ENCODE results near the gene CREB3L2.
A peak's percentile ranks its signal among the peaks of the same experiment; 100 is the strongest.

CREB3L2 gene

DNA sequence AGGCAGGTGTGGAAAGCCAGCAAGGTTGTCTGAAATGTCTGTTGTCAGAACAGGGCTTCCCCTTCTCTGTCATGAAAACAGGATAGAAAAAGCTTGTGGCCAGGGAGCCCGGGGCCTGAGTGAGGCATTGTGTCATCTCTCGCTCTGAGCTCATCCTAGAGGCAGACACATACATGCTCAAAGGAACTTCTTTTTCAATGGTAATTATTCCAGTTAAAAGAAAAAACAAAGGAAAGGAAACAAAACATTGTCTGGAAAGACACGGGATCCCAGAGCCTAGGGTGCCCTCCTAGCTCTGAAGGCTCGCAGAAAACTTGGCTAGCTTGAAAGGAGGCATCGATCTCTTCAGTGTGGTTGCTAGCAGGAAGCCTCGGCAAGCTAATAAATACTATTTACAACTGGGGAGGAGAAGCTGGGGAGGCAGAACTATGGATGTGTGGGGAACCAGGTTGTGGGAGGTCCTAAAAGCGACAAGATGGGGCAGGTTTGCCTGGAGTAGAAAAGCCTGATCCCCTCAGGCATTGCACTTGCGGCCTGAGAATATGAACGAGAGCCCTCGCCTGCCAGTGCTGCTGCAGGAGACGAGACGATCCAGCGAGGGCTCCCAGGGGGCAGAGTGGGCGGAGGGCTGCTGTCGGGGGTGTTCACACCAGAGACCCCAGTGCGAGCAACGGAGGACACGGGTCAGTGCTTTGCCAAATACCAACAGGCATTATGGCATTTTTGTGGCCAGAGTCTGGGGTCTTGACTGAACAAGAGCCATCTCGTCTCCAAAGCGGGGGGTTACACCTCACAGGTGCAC lies 122.3 kb downstream of the CREB3L2 start:
- DNase-seq (ENCODE audit: low read depth, low spot score): peak; percentile 63
- in situ Hi-C loops (cut with HindIII; ENCODE audit: low sequenced_read_pairs): no loop called here
- TF ChIP-seq, protein P1, sequence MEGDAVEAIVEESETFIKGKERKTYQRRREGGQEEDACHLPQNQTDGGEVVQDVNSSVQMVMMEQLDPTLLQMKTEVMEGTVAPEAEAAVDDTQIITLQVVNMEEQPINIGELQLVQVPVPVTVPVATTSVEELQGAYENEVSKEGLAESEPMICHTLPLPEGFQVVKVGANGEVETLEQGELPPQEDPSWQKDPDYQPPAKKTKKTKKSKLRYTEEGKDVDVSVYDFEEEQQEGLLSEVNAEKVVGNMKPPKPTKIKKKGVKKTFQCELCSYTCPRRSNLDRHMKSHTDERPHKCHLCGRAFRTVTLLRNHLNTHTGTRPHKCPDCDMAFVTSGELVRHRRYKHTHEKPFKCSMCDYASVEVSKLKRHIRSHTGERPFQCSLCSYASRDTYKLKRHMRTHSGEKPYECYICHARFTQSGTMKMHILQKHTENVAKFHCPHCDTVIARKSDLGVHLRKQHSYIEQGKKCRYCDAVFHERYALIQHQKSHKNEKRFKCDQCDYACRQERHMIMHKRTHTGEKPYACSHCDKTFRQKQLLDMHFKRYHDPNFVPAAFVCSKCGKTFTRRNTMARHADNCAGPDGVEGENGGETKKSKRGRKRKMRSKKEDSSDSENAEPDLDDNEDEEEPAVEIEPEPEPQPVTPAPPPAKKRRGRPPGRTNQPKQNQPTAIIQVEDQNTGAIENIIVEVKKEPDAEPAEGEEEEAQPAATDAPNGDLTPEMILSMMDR (IDR thresholded peaks at IDR 0.05; ENCODE audit: low read depth, low read length): no peak
- H3K4me3 ChIP-seq (ENCODE audit: low read depth, low read length): no peak overlapping the region

DNA sequence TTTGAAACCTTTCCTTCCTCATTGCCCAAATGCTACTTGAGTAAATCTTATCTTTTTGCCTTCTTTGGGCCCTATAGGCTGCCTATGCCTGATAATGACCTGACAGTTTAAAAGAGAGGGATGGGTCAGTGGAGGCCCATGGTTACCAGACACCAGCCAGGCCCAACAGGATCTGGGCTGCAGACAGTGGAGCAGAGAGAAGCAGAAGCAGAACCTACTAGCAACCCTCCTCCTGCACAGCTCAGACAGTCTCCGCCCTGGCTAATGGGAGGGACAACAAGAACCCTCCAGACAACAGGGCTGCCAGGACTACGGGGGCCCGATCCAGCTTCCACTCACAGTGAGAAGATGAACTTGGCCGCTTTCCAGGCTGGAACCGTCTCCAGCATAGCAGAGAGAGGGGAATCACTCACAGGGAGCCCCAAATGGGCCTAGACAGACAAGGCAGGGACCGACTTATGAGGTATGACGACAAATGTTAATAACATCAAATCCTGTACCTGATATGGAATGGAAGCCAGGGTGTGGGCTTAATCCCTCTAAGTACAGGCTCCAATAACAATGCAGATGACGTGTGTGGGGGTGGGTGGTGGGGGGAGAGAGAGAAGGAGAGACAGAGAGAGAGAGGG lies 123.4 kb downstream of the CREB3L2 start:
- in situ Hi-C loops (cut with HindIII; ENCODE audit: low sequenced_read_pairs): no loop called here
- no peak overlapping the region for H3K4me3 ChIP-seq (ENCODE audit: low read depth, low read length)
- DNase-seq (ENCODE audit: low read depth, low spot score): peak; percentile 70
- TF ChIP-seq, protein P1 (IDR thresholded peaks at IDR 0.05; ENCODE audit: low read depth, low read length): no peak

DNA sequence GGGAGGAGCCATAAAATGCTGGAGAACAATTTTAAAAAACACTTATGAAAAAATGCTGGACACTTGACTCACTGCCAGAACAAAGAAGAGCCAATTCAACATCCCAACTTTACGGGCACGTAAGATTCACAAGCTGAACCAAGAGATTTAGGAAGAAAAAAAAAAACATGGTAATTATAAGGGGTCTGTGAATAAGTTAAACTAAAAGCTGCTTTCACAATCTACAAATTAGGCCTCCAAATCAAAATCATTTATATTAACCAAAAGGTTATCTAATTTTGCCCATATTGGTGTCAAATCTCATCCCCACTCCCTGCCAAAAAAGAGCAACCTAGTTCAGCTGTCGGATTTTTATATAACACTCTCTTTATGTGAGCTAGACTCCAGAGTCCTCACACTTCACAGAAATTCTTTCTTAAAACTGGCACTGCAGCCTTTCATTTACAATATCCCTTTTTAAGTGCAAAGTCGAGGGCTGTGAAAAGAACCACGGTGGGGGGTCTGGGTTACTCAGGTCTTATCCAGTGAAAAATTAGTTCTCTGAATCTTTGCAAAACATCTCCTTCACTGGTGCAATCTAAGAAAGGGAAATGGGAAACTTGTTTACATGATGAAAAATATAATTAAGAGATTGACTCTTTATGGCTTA lies 124.7 kb downstream of the CREB3L2 start:
- no peak for DNase-seq (ENCODE audit: low read depth, low spot score)
- no peak overlapping the region for H3K4me3 ChIP-seq (ENCODE audit: low read depth, low read length)
- in situ Hi-C loops (cut with HindIII; ENCODE audit: low sequenced_read_pairs): no loop called here
- TF ChIP-seq, protein P1 (IDR thresholded peaks at IDR 0.05; ENCODE audit: low read depth, low read length): no peak

- in situ Hi-C loops (cut with HindIII; ENCODE audit: low sequenced_read_pairs): no loop called here
Measured at GRCh38 chr7:137875746-137876145, 126.1 kb downstream of the CREB3L2 start.

DNA sequence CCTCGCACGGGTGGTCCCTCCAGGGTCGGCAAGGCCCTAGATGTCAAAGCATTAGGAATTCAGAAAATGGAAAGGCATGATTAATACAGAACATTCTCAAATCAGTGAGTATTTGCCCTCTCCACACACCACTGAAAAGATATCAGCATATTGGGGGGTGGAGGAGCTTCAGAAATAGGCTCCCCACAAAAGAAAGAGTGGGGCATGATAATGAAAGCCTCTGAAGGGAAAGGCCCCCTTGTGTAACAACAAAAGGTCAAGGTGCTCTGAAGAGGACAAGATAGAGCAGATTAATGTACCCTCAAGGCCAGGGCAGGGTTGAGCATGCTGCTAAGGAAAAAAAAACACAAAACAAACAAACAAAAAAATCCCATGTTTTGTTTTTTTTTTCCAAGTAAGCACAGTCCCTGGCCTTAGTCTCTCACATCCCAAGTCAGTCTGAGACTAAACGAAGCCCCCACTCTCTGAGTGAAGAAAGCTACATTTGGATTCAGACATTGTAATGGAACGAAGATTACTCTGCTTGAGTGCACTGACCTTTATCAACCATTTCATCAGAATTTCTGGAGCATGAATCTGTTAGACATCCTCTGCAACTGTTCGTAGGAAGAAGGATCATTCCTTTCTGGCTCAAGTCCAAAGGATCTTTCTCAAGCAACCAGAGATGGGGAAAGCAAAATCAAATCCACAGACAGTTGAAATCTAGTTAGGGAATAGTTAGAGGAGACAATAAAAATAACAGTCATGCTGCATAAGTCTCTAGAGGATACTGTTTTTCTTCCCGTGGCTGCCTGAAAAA lies 127.7 kb downstream of the CREB3L2 start:
- in situ Hi-C loops (cut with HindIII; ENCODE audit: low sequenced_read_pairs): no loop called here
- H3K4me3 ChIP-seq (ENCODE audit: low read depth, low read length): no peak overlapping the region
- peak; percentile 87 for DNase-seq (ENCODE audit: low read depth, low spot score)
- TF ChIP-seq, protein P1 (IDR thresholded peaks at IDR 0.05; ENCODE audit: low read depth, low read length): no peak

More at GRCh38 chr7:137875746-137876145, 126.1 kb downstream of the CREB3L2 start:
- TF ChIP-seq, protein P1 (IDR thresholded peaks at IDR 0.05; ENCODE audit: low read depth, low read length): no peak
- no peak for DNase-seq (ENCODE audit: low read depth, low spot score)
- H3K4me3 ChIP-seq (ENCODE audit: low read depth, low read length): no peak overlapping the region

- in situ Hi-C loops (cut with HindIII; ENCODE audit: low sequenced_read_pairs): no loop called here
- peak; percentile 77 for DNase-seq (ENCODE audit: low read depth, low spot score)
- no peak overlapping the region for H3K4me3 ChIP-seq (ENCODE audit: low read depth, low read length)
- TF ChIP-seq, protein P1 (IDR thresholded peaks at IDR 0.05; ENCODE audit: low read depth, low read length): no peak
Measured at GRCh38 chr7:137873524-137873923, 128.4 kb downstream of the CREB3L2 start.
